Stimulated activated CD8-positive, alpha-beta memory T cell treated with anti-CD3 and anti-CD28 coated beads, Interleukin-7, amount 100 ng/mL, for 4 hours (primary cell): ENCODE data around the gene EVL.
"Not testable (repeated sequence)": the region's sequence is repeated elsewhere in the genome, so short reads cannot be mapped to it uniquely, and the experiment has no call there.

Experiments
- DNase-seq, 2 donors: peaks; one replicate each; pipeline ENCODE4 v3.0.0-alpha.2; 2020; ENCODE audit warnings: low read depth in 2 of 2

EVL gene

DNA sequence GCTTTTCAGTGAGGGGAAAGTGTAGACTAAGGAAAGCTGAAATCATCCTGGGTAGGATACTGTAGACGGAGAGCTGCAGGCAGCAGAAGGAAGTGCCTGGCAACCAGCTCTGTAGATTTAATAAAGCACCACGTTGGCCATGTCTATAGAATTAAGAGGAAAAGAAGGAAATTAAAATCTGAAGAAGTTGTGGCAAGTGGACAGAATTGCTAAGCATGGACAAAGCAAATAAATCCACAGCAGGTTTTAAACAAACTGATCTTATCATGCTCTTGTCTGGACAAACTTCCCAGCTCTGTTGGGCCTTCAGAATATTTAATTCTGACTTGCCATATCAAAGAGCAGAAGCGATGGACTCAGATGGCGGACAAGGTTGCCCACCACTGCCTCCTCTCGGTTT is 27.2 kb upstream of the EVL start:
- DNase-seq = no peak

DNA sequence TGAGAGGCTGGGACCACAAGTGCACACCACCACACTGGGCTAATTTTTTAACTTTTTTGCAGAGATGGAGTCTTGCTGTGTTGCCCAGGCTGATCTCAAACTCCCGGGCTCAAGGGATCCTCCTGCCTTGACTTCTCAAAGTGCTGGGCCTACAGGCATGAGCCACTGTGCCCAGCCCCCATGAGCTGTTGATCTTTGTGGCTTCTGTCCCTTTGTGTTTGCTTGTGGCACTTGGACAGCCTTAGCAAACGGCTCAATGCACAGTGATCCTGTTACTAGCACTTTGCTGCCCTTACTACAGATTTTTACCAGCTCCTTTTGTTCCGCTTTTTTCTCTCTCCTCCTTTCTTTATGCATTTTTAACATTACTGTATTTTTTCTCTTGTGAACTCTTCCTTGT is 25.3 kb upstream of the EVL start:
- DNase-seq = no peak

DNA sequence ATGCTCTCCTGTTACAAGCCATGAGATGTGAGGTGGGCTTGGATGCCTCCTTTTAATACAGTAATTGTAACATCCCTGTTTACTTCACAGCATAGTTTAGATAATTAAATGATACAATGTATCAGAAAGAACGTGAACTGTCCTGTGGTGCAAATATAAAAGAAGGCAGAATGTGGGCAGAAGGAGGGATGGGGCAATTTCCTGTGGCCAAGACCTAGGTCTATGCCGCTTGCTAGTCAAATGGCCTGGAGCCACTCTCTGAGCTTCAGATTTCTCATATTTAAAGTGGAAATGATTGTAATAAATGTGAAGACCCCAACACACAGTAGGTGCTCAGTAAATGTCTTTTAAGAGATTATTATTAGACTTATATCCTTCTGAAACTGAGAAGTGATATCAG is 24.0 kb upstream of the EVL start:
- DNase-seq = no peak

DNA sequence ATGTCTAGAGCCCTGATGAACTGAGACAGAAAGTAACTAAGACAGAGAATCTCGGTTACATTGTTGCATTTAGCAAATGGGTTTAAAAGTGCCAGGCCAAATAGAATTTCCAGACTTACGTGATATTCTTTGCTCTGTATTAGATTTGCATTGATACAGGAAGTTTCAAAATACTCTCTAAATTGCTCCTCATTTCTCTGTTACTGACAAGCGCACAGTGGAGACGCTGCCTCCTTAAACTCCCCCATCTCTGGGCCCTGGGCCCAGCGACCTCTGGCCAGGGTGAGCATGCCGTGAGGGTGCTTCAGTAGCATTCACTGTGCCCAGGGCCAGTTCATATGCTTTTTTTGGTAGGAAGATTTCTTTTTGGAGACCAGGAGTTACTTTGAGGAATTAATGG is 22.9 kb upstream of the EVL start:
- no peak for DNase-seq

DNA sequence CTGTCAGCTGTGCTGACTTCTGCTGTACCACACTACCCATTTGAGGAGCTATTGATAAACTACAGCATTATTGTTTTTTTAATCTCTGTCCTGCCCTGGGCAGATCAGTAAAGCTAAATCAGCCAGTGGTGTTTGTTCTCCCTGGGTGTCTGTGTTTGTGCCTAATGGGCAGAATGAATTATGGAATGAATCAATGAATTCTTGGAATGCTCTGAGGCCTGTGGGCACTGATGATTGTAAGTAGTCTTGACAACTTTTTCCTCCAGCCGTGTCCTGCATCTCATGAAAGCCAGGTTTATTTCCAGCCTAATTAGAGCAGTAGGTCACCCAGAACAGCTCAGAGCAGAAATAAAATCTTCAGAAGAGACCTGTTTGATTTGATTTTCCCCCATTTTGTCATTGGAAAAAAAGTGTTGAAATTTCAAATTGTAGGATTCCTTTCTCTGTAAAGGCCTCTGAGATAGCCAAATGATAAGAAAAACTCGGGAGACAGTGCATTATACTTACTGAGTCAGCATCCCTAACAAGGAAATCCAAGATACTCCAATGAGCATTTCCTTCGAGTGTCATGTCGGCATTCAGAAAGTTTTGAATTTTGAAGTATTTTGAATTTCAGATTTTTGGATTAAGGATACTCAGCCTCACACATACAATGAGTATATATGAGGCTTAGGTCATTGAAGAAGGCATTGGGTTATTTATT is 19.4 kb upstream of the EVL start:
- no peak for DNase-seq

DNA sequence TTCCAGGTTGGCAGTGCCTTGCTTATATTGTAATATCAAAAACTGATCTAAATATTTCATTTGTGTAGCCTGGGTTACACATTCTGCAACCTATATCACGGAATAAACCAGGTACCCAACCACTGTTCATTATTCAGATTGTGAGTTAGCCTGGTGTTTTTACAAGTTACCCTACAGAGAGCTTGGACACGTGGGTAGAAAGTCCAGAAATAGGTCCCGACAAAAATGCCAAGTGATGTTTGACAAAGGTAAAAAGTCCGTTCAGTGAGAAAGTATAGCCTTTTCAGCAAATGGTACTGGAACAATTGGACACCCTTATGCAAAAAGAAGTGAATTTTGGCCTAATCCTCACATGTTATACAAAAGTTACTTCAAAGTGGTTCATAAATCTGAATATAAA is 17.6 kb upstream of the EVL start:
- no peak for DNase-seq

DNA sequence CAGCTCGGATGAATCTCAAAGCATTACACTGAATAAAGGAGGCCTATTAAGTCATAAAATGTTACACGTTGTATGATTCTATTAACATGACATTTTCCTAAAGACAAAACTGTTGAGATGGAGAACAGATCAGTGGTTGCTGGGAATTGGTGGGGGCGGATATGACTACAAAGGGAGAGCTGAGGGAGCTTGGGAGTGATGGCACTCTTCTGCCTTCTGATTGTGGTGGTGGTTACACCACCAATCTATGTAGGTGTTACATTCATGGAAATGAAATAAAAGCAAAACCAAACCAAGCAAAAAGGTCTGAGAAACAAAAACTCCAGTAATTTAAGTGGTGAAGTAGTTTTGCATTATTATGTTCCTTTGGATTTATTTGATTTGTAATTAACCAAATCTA is 16.4 kb upstream of the EVL start:
- DNase-seq = no peak

DNA sequence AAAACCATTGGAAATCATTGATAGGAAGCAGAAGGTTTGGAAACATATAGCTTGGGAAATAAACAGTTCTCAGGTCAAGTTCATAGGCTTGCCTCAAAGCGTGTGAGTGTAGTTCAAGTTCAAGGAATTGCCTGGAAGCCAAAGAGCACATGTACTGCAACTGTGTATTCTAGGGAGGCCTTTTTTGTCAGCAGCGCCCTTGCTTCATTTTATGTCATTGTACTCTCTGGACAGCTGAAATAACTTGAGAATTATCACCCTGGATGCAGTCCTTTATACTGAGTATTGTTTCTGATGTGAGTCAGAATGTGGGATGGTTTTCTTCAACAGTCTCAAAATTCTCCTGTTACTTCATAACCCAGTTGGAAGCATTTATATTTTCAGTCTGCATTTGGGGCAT is 16.0 kb upstream of the EVL start:
- no peak for DNase-seq

DNA sequence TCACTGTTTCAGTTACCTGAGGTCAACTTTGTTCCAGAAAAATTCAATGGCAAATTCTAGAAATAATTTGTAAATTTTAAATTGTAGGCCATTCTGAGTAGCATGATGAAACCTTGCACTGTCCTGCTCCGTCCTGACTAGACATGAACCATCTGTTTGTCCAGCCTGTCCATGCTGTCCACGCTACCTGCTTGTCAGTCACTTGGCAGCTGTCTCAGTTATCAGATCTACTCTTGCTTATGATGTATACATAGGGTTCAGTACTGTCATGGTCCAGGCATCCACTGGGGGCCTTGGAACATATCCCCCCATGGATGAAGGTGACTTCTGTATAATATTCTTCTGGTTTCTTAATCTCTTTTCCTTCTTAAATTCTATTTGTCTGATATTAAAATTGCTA is 14.1 kb upstream of the EVL start:
- DNase-seq = no peak

DNA sequence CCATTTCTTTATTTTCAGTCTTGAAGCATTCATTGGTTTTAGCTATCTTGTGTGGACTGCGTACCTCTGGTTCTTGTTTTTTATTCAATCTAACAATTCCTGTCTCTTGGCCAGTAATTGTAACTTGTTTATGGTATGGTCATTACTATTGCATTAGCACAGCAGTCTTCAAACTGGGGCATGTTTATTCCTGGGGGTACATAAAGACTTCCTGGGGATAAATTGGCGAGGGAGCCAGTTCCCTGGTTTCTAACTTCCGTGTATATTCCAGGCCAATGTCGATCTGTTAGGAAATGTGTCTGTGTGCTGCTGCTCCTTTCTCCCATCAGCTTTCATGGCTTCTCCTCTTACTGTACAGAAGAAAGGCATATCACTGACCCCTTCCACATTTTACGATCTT is 13.7 kb upstream of the EVL start:
- no peak for DNase-seq

DNA sequence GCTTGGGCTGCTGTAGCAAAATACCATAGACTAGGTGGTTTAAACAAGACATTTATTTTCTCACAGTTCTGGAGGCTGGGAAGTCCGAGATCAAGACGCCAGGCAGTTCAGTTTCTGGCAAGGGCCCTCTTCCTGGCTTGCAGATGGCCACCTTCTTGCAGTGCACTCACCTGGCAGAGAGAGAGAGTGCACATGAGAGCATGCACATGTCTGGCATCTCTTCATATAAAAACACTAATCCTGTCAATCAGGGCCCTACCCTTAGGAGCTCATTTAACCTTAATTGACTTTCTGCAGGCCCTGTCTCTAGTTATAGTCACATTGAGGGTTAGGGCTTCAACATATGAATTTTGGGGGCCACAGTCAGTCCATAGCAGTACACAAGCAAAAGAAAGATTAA is 12.4 kb upstream of the EVL start:
- DNase-seq = no peak

DNA sequence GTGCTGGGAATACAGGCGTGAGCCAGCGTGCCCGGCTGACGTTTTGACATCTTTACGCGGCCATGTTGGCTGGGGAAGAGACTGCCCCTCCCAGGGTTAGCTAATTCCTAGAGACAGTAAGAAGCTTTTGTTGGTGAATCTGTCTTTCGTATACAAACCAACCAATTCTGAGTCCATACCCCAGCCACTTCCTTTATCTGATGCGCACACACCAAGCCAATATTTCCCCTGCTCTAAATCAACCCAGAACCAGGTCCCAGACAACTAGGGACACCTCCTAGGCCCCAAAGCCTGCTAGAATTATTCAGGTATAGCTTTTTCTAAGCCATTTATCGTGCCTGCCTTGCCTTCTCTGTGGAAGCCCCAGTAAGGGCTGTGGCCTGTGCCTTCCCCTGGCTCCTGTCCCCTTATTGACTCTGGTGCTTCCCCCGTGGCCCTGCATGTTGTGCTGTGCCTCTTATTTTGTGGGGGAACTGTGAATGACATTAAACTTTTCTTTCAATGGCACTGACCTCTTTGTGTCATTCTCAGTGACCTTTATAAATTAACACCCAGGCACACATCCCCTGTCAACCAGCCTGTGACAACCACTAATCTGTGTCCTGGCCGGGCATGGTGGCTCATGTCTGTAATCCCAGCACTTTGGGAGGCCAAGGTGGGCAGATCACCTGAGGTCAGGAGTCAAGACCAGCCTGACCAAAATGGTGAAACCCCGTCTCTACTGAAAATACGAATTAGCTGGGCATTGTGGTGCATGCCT is 10.7 kb upstream of the EVL start:
- no peak for DNase-seq

DNA sequence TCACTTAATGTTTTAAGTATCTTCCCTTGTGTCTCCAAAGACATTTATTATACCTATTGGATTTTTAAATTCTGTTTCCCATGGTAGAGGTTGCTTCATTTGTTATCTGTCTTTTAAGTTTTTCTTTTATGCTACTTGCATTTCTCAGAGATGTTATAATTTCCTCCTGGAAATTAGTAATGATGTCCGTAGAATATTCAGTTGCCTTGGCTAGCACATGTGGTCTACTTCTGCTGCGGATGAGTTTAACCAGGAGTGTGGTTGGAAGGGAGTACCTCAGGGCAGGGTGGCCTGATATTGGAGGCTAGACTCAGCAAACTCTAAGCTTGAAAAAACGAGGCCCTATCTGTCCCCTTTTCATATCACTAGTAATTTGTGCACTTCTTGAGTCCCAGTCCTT is 8.8 kb upstream of the EVL start:
- DNase-seq = no peak

DNA sequence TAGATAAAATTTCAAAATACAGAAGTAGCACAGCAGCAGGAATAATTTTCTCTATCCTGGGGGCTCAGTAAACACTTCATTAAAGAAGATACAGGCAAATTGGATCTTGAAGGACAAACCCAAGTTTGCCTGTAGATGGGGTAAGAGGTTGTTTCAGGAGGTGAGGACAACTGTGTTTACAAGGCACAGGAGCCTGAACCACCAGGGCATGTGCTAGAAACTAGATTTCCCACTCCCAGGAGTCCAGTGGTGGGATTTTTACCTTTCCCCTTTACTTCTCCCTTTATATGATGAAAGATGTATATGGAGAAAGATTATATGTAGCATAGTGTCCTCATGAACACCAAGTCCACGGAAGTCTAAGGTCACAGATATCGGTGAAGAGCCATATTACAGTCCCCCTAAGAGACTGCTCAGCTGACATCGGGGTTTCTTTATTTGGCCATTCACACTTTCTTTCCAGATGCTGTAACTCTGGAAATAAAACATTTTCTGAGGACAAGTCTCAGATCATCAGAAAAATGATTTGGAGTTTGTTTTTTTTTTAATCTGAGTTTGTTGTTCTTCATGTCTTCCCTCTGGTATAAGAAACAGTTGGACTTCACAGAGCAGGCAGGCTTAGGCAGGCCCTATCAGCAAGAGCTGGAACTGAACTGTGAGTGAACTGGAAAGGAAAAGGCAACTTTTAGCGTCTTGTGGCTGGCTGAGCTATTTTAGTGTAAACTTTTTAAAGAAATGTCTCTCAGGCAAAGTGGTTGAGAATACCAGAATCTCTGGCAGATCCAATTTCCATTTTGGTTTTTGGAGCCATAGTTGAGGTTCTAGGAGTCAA is 8.0 kb upstream of the EVL start:
- DNase-seq = no peak

DNA sequence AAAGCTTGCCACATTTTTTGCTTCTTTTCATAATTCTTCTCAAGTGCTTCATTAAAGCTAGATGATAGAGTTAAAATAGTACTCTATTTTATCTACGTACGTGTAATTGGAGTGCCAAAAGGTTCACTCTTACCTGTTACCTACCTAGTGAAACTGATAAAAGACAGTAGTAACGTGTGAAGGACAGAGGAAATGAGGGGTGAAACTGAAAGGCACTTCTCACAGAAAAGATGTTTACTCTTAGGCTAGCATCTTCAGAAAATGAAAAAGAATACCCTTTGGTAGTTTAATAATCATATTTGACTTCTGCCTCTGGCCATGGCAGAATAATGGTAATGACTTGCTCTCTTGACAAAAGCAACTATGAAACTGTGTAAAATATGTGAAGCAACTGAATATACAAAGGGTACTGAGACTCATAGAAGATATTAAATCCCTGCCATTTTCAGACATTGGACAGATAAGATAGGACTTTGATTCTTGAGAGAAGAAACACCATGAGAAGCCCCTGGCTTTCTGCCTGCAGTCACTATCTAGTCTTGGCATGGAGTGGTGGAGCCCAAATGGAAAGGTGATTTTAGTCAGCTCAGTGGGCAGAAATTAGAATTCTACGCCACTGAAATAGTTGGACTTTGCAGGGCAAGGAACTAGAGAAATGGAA is 6.3 kb upstream of the EVL start:
- DNase-seq = no peak

DNA sequence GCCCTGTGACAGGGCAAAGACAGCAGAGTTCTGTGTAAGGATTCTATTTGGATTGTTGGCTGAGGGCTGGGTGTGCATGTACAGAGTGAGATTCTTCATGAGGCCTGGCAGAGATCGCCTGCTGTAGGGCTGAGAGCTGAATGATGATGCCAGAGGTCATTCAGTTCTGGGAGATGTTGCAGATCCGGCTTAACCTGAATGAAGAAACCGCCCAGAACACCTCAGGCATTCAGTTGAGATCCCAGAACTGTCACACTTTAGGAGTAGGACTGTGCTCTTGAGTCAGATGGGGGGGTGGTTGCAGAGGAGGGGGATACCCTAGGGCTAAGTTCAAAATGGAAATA is 5.8 kb upstream of the EVL start:
- no peak for DNase-seq

DNA sequence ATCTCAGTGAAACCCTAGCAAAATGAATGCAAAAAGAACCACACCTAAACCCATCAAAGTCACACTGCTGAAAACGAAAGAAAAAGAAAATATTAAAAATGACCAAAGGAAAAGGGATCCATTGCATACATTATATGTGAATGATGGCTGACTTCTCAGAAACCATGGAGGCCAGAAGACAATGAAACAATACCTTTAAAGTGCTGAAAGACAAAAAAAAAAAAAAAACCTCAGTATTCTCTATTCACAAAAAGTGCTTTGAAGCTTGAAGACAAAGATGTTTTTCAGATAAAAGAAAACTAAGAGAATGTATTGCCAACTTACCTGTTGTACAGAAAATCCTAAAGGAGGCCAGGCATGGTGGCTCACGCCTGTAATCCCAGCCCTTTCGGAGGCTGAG is 4.5 kb upstream of the EVL start:
- no peak for DNase-seq

DNA sequence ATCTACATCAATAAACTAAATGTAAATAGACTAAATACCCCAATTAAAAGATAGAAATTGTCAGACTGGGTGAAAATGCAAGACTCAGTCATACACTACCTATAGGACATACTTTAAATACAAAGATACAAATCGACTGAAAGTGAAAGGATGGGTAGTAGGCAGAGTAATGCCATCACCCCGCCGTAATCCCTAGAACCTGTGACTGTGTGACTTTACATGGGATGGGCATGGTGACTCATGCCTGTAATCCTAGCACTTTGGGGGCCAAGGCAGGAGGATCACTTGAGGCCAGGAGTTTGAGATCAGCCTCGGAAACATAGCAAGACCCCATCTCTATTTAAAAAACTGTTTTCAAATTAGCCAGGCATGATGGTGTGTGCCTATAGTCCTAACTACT is 2.6 kb upstream of the EVL start:
- DNase-seq = no peak

DNA sequence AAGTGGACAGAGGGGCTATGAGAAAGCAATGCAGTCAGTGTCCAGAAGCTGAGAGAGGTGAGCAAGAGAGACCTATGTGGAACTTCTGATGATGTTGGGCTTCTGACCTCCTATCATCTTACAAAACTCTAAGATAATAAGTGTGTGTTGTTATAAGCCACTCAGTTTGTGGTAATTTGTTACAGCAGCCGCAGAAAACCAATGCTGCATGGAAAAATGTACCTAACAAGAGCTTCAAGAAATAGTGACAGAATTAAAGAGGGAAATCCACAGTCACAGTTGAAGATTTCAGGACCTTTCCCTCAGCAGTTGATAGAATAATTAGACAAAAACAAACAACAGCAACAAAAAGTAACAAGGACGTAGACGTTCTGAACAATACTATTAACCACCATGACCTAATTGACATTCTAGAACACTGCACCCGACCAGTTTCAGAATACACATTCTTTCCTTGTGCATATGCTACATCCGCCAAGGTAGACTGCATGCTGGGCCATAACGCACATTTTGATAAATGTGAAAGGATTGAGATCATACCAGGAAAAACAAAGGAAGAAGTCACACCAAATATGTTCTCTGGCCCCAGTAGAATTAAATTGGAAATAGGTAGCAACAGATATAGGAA is 1.8 kb upstream of the EVL start:
- DNase-seq = no peak

DNA sequence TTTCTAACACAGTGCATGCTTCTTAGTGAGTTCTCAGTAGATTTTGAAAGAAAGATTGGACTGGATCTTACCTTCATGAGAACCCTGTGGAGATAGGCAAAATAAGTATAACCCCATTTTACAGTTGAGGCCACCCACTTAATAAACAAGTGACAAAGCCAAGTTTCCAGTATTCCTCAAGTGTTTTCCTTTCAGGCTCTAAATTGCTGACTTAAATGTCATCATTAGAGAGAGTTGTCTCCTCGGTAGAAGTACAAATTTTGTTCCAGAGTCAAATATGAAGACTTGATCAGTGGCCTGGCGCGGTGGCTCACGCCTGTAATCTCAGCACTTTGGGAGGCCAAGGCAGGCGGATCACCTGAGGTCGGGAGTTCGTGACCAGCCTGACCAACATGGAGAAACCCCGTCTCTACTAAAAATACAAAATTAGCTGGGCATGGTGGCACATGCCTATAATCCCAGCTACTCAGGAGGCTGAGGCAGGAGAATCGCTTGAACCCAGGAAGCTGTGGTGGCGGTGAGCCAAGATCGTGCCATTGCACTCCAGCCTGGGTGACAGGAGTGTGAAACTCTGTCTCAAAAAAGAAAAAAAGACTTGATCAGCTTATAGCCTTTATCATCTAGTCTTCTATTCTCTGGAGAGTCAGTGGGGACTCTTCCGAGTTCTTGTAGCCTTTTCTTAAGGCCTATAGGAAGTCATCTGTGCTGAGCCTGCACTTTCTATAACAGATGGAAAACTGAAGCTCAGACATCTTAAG is 708 bp upstream of the EVL start:
- not testable (repeated sequence) for DNase-seq

DNA sequence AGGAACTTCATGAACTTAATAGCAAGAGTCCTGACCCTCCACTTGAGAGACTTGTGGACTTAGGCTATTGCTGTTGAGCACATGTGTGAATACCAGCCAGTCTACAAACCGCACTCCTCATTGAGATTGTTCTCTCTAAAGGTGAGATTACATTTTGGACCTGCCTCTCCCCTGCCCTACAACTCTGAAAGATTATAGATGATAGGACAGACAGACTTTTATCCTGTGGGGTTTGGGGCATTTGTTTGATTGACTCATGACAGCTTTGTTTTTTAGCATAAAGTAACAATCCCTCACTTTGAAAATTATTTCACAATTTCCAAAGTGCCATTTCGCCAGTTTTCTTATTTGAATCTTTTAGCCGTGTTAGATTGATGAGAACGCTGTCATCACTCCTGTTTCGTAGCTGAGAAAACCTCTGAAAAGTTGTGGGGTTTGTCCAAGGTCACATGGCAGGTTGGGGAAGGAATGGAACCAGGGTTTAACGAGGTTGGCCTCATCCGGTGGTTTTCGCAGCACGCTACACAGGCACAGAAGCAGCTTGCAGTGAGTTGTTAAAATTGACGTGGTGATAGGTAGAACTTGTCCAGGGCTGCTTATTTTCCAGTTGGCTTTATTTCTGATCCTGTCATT is 836 bp downstream of the EVL start:
- peak; percentile 74 to 76 for DNase-seq
